Mucosa of rectum (tissue), 2 donors: ENCODE measurements around the gene NLRC4.
"Not testable (repeated sequence)": the region's sequence is repeated elsewhere in the genome, so short reads cannot be mapped to it uniquely, and the experiment has no call there.

ENCODE experiments used
- H3K27ac ChIP-seq, 2 donors: one replicate each; pipeline ENCODE4 v1.7.0; 2013; ENCODE audit warnings: inconsistent platforms in 2 of 2, low read depth in 2 of 2, low read length in 2 of 2
- H3K27me3 ChIP-seq, 2 donors: one replicate each; pipeline ENCODE4 v1.7.0; 2013; ENCODE audit warnings: low read length in 2 of 2; ENCODE audit not compliant: control insufficient read depth in 2 of 2, insufficient read depth in 2 of 2
- H3K36me3 ChIP-seq, 2 donors: one replicate each; pipeline ENCODE4 v1.7.0; 2013; ENCODE audit warnings: low read length in 2 of 2; ENCODE audit not compliant: control insufficient read depth in 2 of 2, insufficient read depth in 2 of 2
- H3K4me1 ChIP-seq, 2 donors: one replicate each; pipeline ENCODE4 v1.7.0; 2013; ENCODE audit warnings: low read length in 2 of 2, mild to moderate bottlenecking in 1 of 2; ENCODE audit not compliant: control insufficient read depth in 2 of 2, insufficient read depth in 2 of 2
- H3K4me3 ChIP-seq, 2 donors: one replicate each; pipeline ENCODE4 v1.7.0; 2013; ENCODE audit warnings: low read length in 2 of 2
- H3K9ac ChIP-seq, 2 donors: one replicate each; pipeline ENCODE4 v1.7.0; 2013; ENCODE audit warnings: low read length in 2 of 2, low read depth in 1 of 2, mild to moderate bottlenecking in 1 of 2
- H3K9me3 ChIP-seq, 2 donors: one replicate each; pipeline ENCODE4 v1.7.0; 2013; ENCODE audit warnings: low read length in 2 of 2; ENCODE audit not compliant: control insufficient read depth in 2 of 2
- donor health status: healthy.
- donor health status: Normal muscosa, but diverticular disease.

Gene NLRC4

GRCh38 chr2:32222966-32223365 is 41.7 kb downstream of the NLRC4 start:
- Histone ChIP-seq H3K9me3 (no peaks in the 10 kb centered on the region), H3K36me3 (peaks cover 23 to 25% of the 10 kb centered on the region in 2 donors), H3K9ac (no peak overlapping the region), H3K27me3 (no peaks in the 10 kb centered on the region), H3K4me3 (no peak overlapping the region), H3K27ac (no peak overlapping the region), H3K4me1 (no peaks in the 10 kb centered on the region)

GRCh38 chr2:32220445-32220844 is 44.2 kb downstream of the NLRC4 start:
- Histone ChIP-seq H3K9me3 (no peaks in the 10 kb centered on the region), H3K27me3 (no peaks in the 10 kb centered on the region), H3K36me3 (peaks cover 25 to 26% of the 10 kb centered on the region in 2 donors), H3K4me1 (no peaks in the 10 kb centered on the region), H3K4me3 (no peak overlapping the region), H3K27ac (no peak overlapping the region), H3K9ac (no peak overlapping the region)

- Histone ChIP-seq H3K36me3 (peaks cover 5 to 16% of the 10 kb centered on the region in 2 donors), H3K27ac (no peak overlapping the region), H3K4me3 (no peak overlapping the region), H3K4me1 (no peaks in the 10 kb centered on the region), H3K9me3 (no peaks in the 10 kb centered on the region), H3K27me3 (no peaks in the 10 kb centered on the region), H3K9ac (no peak overlapping the region)
Observed at GRCh38 chr2:32212295-32212694, 52.4 kb downstream of the NLRC4 start.

GRCh38 chr2:32210767-32211408 is 53.8 kb downstream of the NLRC4 start:
- Histone ChIP-seq H3K9me3 (no peaks in the 10 kb centered on the region), H3K4me3 (no peak overlapping the region), H3K36me3 (peaks cover 5 to 19% of the 10 kb centered on the region in 2 donors), H3K27ac (no peak overlapping the region), H3K27me3 (no peaks in the 10 kb centered on the region), H3K9ac (no peak overlapping the region), H3K4me1 (no peaks in the 10 kb centered on the region)

GRCh38 chr2:32203428-32203827 is 61.3 kb downstream of the NLRC4 start:
- not testable (repeated sequence) for H3K36me3 ChIP-seq, H3K4me1 ChIP-seq, H3K27ac ChIP-seq, H3K27me3 ChIP-seq, H3K4me3 ChIP-seq, H3K9me3 ChIP-seq, H3K9ac ChIP-seq

- H3K27ac ChIP-seq: no peak overlapping the region
- H3K4me3 ChIP-seq: no peak overlapping the region
- no peaks in the 10 kb centered on the region for H3K27me3 ChIP-seq
- no peaks in the 10 kb centered on the region for H3K4me1 ChIP-seq
- peaks cover 11 to 19% of the 10 kb centered on the region in 2 donors for H3K36me3 ChIP-seq
- H3K9me3 ChIP-seq: no peaks in the 10 kb centered on the region
- no peak overlapping the region for H3K9ac ChIP-seq
Observed at GRCh38 chr2:32200814-32201213, 63.9 kb downstream of the NLRC4 start.

- Histone ChIP-seq H3K27ac (no peak overlapping the region), H3K36me3 (peaks cover 11 to 12% of the 10 kb centered on the region in 2 donors), H3K9ac (no peak overlapping the region), H3K27me3 (no peaks in the 10 kb centered on the region), H3K4me3 (no peak overlapping the region), H3K4me1 (no peaks in the 10 kb centered on the region), H3K9me3 (no peaks in the 10 kb centered on the region)
Observed at GRCh38 chr2:32192418-32192817, 72.3 kb downstream of the NLRC4 start.

- H3K4me1 ChIP-seq: no peaks in the 10 kb centered on the region
- no peaks in the 10 kb centered on the region for H3K9me3 ChIP-seq
- no peak overlapping the region for H3K4me3 ChIP-seq
- H3K9ac ChIP-seq: no peak overlapping the region
- peaks cover 11 to 16% of the 10 kb centered on the region in 2 donors for H3K36me3 ChIP-seq
- no peaks in the 10 kb centered on the region for H3K27me3 ChIP-seq
- no peak overlapping the region for H3K27ac ChIP-seq
Observed at GRCh38 chr2:32189011-32189410, 75.7 kb downstream of the NLRC4 start.

GRCh38 chr2:32182667-32183066 is 82.0 kb downstream of the NLRC4 start:
- no peaks in the 10 kb centered on the region for H3K9me3 ChIP-seq
- no peak overlapping the region for H3K4me3 ChIP-seq
- no peak overlapping the region for H3K27ac ChIP-seq
- no peak overlapping the region for H3K9ac ChIP-seq
- peaks cover 16 to 19% of the 10 kb centered on the region in 2 donors for H3K36me3 ChIP-seq
- H3K27me3 ChIP-seq: no peaks in the 10 kb centered on the region
- no peaks in the 10 kb centered on the region for H3K4me1 ChIP-seq
